Ovary (tissue), 3 donors: ENCODE data around the gene MASP1.

ENCODE experiments used
- CTCF ChIP-seq, 3 donors: fragments of 450-650 bp in 2 of 3; fragments of 200-600 bp in 1 of 3; IDR thresholded peaks; one replicate each; pipeline versions ENCODE4 v1.5.1 to v1.8.0; 2016 to 2022; ENCODE audit warnings: antibody characterized with exemption in 3 of 3, mild to moderate bottlenecking in 1 of 3
- POLR2A ChIP-seq: fragments of 450-650 bp; IDR thresholded peaks from one replicate; pipeline ENCODE4 v1.6.1; 2017; ENCODE audit warnings: antibody characterized with exemption, mild to moderate bottlenecking, moderate library complexity
- donor health status: DM: no; HTN: no; CAD: no.

GRCh38 chr3:187228740-187229139 lies 62.8 kb downstream of the MASP1 start:
- TF ChIP-seq CTCF (IDR thresholded peaks at IDR 0.05) = no peak
- TF ChIP-seq POLR2A = no peak
